ENCODE results near the gene MUC6. TPM values are rescaled to one million over a fixed set of nuclear protein-coding genes. Genes with fewer than 3 reads are reported as not detected.
A peak's percentile ranks its signal among the peaks of the same experiment; 100 is the strongest.

Gene MUC6
- total and polyA plus RNA-seq, 8 donors, result 25.5 to 239 (median 94.3) TPM

DNA sequence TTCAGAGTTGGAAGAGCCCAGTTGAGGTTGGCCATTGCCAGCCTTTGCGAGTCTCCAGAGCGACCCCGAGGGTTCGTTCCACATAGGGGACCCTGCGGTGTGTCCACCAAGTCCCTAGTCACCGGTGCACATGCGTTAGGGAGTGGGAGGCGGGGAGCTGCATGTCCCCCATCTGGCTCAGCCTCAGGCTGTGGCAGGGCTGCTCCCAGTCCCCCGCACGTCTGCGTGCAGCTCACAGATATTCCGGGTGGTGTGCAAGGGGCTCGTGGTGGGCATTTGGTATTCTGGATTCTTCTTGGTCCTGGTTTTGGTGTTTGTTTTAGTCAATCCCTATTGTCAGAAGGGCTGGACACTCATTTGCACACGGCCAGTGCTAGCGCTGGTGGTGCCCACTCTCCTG, 48.8 kb downstream of the MUC6 start:
- FAIRE-seq, result no peak
- intact Hi-C loops (cut with DNase I), result no loop called here
- TF ChIP-seq, protein P1, sequence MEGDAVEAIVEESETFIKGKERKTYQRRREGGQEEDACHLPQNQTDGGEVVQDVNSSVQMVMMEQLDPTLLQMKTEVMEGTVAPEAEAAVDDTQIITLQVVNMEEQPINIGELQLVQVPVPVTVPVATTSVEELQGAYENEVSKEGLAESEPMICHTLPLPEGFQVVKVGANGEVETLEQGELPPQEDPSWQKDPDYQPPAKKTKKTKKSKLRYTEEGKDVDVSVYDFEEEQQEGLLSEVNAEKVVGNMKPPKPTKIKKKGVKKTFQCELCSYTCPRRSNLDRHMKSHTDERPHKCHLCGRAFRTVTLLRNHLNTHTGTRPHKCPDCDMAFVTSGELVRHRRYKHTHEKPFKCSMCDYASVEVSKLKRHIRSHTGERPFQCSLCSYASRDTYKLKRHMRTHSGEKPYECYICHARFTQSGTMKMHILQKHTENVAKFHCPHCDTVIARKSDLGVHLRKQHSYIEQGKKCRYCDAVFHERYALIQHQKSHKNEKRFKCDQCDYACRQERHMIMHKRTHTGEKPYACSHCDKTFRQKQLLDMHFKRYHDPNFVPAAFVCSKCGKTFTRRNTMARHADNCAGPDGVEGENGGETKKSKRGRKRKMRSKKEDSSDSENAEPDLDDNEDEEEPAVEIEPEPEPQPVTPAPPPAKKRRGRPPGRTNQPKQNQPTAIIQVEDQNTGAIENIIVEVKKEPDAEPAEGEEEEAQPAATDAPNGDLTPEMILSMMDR (IDR thresholded peaks at IDR 0.05), result no peak
- no peak for ATAC-seq
- no peak overlapping the region for H3K27ac ChIP-seq
- H3K4me1 ChIP-seq, result no peaks in the 10 kb centered on the region
- H3K9me3 ChIP-seq, result no peaks in the 10 kb centered on the region
- H3K36me3 ChIP-seq, result peaks cover 0 to 63% (median 24%) of the 10 kb centered on the region in 3 donors
- 96 to 98% methylated on average over 15 of the region's 15 CpGs for WGBS, 2 donors
- DNase-seq, result no peak
- H3K4me3 ChIP-seq, result no peak overlapping the region
- no peaks in the 10 kb centered on the region for H3K27me3 ChIP-seq

DNA sequence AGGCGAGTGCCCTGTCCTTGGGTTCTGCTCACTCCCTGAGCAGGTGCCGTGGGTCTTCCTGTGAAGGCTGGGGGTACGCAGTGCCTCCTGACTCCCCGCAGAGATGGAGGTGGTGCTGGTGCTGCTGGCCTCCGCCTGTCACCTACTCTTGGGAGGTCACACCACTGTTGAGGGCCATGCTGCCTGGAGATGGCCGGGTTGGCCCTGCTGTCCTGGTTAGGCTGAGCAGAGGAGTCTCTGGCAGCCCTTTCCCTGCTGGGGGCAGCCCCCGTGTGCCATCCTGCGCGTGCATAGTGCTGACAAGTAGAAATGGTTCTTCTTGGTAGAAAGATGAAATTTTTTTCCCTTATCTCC, 49.6 kb downstream of the MUC6 start:
- intact Hi-C loops (cut with DNase I), result no loop called here
- Histone ChIP-seq H3K27me3 (no peaks in the 10 kb centered on the region), H3K4me3 (no peak overlapping the region), H3K9me3 (no peaks in the 10 kb centered on the region), H3K36me3 (peaks cover 0 to 58% (median 20%) of the 10 kb centered on the region in 3 donors), H3K27ac (no peak overlapping the region), H3K4me1 (no peaks in the 10 kb centered on the region)
- TF ChIP-seq, protein P1 (IDR thresholded peaks at IDR 0.05), result no peak
- WGBS, 2 donors, result 94 to 95% methylated on average over 9 of the region's 9 CpGs
- DNase-seq (no peak), ATAC-seq (no peak), FAIRE-seq (no peak)

DNA sequence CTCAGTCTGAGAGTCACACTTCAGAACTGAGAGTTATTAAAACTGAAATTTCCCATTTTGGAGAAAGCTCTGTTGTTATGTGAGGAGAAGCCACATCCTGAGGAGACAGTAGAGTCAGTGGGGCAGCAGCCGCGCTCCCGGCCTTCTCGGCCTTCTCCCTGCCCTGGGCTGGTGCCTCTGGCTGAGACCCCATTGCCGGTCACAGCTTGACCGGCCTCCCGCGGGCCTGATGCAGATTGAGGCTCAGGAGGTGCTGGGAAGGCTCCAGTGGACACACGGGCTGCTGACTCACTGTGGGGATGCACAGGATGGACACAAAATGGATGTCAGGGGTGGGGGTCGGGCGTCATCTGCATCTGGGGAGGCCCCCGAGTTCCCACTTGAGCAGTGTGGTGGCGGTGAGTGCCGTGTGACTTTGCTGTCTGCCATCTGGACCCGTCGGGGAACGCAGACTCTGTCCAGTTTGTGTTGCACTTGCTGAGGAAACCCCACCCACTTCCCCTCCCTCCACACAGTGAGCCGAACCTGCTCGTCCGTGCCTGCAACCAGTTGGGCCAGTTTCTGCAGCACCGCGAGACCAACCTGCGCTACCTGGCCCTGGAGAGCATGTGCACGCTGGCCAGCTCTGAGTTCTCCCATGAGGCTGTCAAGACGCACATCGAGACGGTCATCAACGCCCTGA, 50.1 kb downstream of the MUC6 start:
- Histone ChIP-seq H3K4me1 (no peaks in the 10 kb centered on the region), H3K27me3 (no peaks in the 10 kb centered on the region), H3K36me3 (peaks cover 0 to 63% (median 20%) of the 10 kb centered on the region in 3 donors), H3K4me3 (no peak overlapping the region), H3K9me3 (no peaks in the 10 kb centered on the region), H3K27ac (no peak overlapping the region)
- ATAC-seq, result peak; percentile 24 to 79 (median 52)
- TF ChIP-seq, protein P1 (IDR thresholded peaks at IDR 0.05), result no peak
- peak in 1 of 6 donors; percentile 70 for DNase-seq
- intact Hi-C loops (cut with DNase I), result no loop called here
- FAIRE-seq, result no peak
- WGBS, 2 donors, result 79 to 82% methylated on average over 28 of the region's 28 CpGs

DNA sequence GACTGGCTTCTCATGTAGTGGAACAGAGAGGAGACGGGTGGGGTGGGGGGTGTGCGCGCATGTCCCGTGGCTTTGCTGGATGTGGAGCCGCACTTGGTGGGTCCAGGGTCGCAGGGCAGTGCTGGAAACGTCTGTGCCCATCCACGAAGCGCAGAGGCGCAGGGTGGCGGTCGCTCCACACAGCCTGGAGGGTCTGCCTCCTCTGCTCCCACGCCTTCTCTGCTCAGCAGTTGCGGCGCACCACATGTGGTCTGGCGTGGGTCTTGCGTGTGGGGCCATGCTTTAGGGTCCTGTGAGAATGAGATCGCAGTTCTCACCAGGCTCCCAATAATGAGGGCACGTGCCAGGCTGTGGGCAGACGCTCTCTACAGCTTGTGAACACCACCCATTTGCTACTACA, 50.7 kb downstream of the MUC6 start:
- no peaks in the 10 kb centered on the region for H3K9me3 ChIP-seq
- H3K27me3 ChIP-seq, result no peaks in the 10 kb centered on the region
- intact Hi-C loops (cut with DNase I), result no loop called here
- TF ChIP-seq, protein P1 (IDR thresholded peaks at IDR 0.05), result no peak
- H3K36me3 ChIP-seq, result peaks cover 0 to 68% (median 20%) of the 10 kb centered on the region in 3 donors
- no peak overlapping the region for H3K4me3 ChIP-seq
- no peak for ATAC-seq
- DNase-seq, result no peak
- H3K27ac ChIP-seq, result no peak overlapping the region
- FAIRE-seq, result no peak
- WGBS, 2 donors, result 94 to 96% methylated on average over 20 of the region's 20 CpGs
- no peaks in the 10 kb centered on the region for H3K4me1 ChIP-seq

DNA sequence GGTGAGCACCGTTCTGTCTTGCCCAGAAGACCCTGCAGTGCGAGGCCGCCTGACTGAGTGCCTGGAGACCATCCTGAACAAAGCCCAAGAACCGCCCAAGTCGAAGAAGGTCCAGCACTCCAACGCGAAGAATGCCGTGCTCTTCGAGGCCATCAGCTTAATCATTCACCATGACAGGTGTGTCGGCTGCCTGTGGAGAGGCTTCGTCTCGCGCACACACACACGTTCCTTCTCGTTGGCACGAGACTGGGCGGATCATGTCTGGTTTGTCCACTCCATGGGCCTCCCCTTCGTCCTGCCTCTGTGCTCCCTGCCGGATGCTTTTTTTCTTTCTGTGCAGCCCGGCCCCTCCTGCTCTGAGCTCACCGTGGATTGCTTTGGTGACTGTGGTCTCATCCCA, 51.1 kb downstream of the MUC6 start:
- FAIRE-seq, result no peak
- no peaks in the 10 kb centered on the region for H3K4me1 ChIP-seq
- intact Hi-C loops (cut with DNase I), result no loop called here
- 59 to 81% methylated on average over 21 of the region's 21 CpGs for WGBS, 2 donors
- no peak for DNase-seq
- H3K27ac ChIP-seq, result no peak overlapping the region
- no peak overlapping the region for H3K4me3 ChIP-seq
- peak in 3 of 4 donors; percentile 29 to 51 (median 50) for ATAC-seq
- TF ChIP-seq, protein P1 (IDR thresholded peaks at IDR 0.05), result no peak
- H3K27me3 ChIP-seq, result no peaks in the 10 kb centered on the region
- H3K36me3 ChIP-seq, result peaks cover 0 to 72% (median 20%) of the 10 kb centered on the region in 3 donors
- no peaks in the 10 kb centered on the region for H3K9me3 ChIP-seq
